Measurements from ENCODE around the gene CAMTA1. TPM values are rescaled to one million over a fixed set of nuclear protein-coding genes. Genes with fewer than 3 reads are reported as not detected.
"Not testable (repeated sequence)": the region's sequence is repeated elsewhere in the genome, so short reads cannot be mapped to it uniquely, and the experiment has no call there.

The CAMTA1 gene
- total RNA-seq, 2 experiments from 2014 or later = 43.9 to 73.3 TPM

DNA sequence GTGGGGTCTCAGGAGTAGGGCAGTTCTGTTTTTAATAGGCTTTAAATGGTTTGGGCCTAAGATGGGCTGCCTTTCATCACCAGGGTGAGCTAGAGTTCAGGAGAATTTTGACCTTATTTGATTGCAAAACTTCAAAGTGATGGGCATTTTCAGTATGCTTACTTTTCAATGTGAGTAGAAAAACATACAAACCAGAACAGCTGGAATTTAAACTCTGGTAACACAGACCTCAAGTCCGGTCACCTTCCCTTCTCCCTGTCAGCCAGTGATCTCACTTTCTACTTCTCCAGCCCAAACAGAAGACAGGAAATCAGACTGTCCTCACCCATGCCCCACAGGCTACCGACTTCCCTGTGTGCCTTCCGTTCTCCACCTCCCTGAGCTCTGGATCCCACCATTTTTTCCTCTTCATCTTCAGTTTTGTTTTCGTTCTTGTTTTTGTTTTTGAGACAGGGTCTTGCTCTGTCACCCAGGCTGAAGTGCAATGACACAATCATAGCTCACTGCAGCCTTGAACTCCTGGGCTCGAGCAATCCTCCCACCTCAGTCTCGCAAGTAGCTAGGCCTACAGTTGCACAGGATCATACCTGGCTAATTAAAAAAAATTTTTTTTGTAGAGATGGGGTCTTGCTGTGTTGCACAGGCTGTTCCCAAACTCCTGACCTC, 374.0 kb downstream of the CAMTA1 start:
- ChIA-PET CTCF (ENCODE audit: unreplicated experiment) (no interaction called here), POLR2A (no interaction called here)
- Histone ChIP-seq H3K27ac (ENCODE audit: low read depth, low read length, poor library complexity, severe bottlenecking) (no peak overlapping the region), H3K9me3 (ENCODE audit: low read length) (no peaks in the 10 kb centered on the region), H3K4me2 (ENCODE audit: low read length) (no peak overlapping the region), H3K4me3 (ENCODE audit: low read depth, low read length, poor library complexity, severe bottlenecking) (no peak overlapping the region), H4K20me1 (ENCODE audit: insufficient read depth, low read length) (no peaks in the 10 kb centered on the region), H3K36me3 (ENCODE audit: insufficient read depth, low read length) (no peaks in the 10 kb centered on the region), H3K4me1 (ENCODE audit: insufficient read depth, low read length, poor library complexity, severe bottlenecking) (no peaks in the 10 kb centered on the region), H3K9me2 (ENCODE audit: insufficient read depth, low read length) (no peaks in the 10 kb centered on the region), H2AFZ (ENCODE audit: low read length) (no peak overlapping the region), H3K79me2 (ENCODE audit: insufficient read depth, low read depth, low read length) (no peaks in the 10 kb centered on the region)
- TF ChIP-seq, protein P1, sequence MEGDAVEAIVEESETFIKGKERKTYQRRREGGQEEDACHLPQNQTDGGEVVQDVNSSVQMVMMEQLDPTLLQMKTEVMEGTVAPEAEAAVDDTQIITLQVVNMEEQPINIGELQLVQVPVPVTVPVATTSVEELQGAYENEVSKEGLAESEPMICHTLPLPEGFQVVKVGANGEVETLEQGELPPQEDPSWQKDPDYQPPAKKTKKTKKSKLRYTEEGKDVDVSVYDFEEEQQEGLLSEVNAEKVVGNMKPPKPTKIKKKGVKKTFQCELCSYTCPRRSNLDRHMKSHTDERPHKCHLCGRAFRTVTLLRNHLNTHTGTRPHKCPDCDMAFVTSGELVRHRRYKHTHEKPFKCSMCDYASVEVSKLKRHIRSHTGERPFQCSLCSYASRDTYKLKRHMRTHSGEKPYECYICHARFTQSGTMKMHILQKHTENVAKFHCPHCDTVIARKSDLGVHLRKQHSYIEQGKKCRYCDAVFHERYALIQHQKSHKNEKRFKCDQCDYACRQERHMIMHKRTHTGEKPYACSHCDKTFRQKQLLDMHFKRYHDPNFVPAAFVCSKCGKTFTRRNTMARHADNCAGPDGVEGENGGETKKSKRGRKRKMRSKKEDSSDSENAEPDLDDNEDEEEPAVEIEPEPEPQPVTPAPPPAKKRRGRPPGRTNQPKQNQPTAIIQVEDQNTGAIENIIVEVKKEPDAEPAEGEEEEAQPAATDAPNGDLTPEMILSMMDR (conservative IDR thresholded peaks at IDR 0.05; ENCODE audit: low read length) = no peak
- intact Hi-C loops (cut with micrococcal nuclease; ENCODE audit: unreplicated experiment) = no loop called here
- no TSS peak for BruUV-seq (replicated peaks)
- no peak for DNase-seq (ENCODE audit: low spot score)

DNA sequence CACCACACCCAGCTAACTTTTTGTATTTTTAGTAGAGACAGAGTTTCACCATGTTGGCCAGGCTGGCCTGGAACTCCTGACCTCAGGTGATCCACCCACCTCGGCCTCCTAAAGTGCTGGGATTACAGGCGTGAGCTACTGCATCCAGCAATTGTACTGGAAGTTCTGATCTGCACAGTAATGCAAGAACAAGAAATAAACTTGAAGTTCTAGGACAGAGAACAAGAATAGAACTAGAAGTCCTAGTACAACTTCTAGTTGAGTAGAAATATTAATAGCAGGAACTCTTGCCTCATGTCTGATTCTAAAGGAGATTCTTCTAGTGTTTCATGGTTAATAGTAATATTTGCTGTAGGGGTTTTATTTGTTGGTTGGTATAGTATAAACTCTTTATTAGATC, 383.3 kb downstream of the CAMTA1 start:
- intact Hi-C loops (cut with micrococcal nuclease; ENCODE audit: unreplicated experiment); H3K4me3 ChIP-seq (ENCODE audit: low read depth, low read length, poor library complexity, severe bottlenecking); H3K9me2 ChIP-seq (ENCODE audit: insufficient read depth, low read length); H2AFZ ChIP-seq (ENCODE audit: low read length); H3K79me2 ChIP-seq (ENCODE audit: insufficient read depth, low read depth, low read length); BruUV-seq (replicated peaks); CTCF ChIA-PET (ENCODE audit: unreplicated experiment); H3K4me2 ChIP-seq (ENCODE audit: low read length); H3K27ac ChIP-seq (ENCODE audit: low read depth, low read length, poor library complexity, severe bottlenecking); H3K9me3 ChIP-seq (ENCODE audit: low read length); DNase-seq (ENCODE audit: low spot score); H3K4me1 ChIP-seq (ENCODE audit: insufficient read depth, low read length, poor library complexity, severe bottlenecking); H3K36me3 ChIP-seq (ENCODE audit: insufficient read depth, low read length); H4K20me1 ChIP-seq (ENCODE audit: insufficient read depth, low read length): not testable (repeated sequence)
- POLR2A ChIA-PET = interaction anchor here (0.6 kb wide), 1 partner anchor 45 kb away, joined by 3 read pairs; no protein-coding TSS in a partner anchor

DNA sequence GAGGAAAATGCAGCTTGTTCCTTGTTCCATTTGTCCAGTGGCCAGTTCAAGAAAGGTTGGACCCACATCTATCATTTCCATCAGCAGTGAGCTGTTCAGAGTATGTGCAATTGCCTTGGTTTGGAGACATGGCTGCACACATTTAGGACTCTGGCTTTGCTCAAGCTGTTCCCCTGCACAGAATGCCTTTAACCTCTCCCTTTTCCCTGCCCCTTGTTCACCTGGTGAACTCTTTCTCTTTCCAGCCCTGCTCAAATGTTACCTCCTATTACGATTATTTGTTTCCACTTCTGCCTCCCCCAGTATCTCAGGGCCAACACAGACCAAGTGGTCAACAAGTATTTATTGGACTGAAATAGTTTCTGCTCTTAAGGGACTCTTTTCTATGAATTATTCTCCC, 385.9 kb downstream of the CAMTA1 start:
- Histone ChIP-seq H4K20me1 (ENCODE audit: insufficient read depth, low read length) (no peaks in the 10 kb centered on the region), H3K79me2 (ENCODE audit: insufficient read depth, low read depth, low read length) (no peaks in the 10 kb centered on the region), H3K9me3 (ENCODE audit: low read length) (no peaks in the 10 kb centered on the region), H3K27ac (ENCODE audit: low read depth, low read length, poor library complexity, severe bottlenecking) (no peak overlapping the region), H3K4me3 (ENCODE audit: low read depth, low read length, poor library complexity, severe bottlenecking) (no peak overlapping the region), H3K9me2 (ENCODE audit: insufficient read depth, low read length) (no peaks in the 10 kb centered on the region), H3K36me3 (ENCODE audit: insufficient read depth, low read length) (no peaks in the 10 kb centered on the region), H3K4me1 (ENCODE audit: insufficient read depth, low read length, poor library complexity, severe bottlenecking) (no peaks in the 10 kb centered on the region), H2AFZ (ENCODE audit: low read length) (no peak overlapping the region), H3K4me2 (ENCODE audit: low read length) (no peak overlapping the region)
- no peak for TF ChIP-seq EZH2phosphoT487 (IDR thresholded peaks at IDR 0.05; ENCODE audit: borderline replicate concordance, low read depth, low read length)
- TF ChIP-seq, protein P1 (conservative IDR thresholded peaks at IDR 0.05; ENCODE audit: low read length) = no peak
- CTCF ChIA-PET (ENCODE audit: unreplicated experiment) = no interaction called here
- BruUV-seq (replicated peaks) = no TSS peak
- intact Hi-C loops (cut with micrococcal nuclease; ENCODE audit: unreplicated experiment) = no loop called here
- POLR2A ChIA-PET = no interaction called here
- no peak for DNase-seq (ENCODE audit: low spot score)
